ENCODE results near the gene LGALS7B. TPM values are rescaled to one million over a fixed set of nuclear protein-coding genes. Genes with fewer than 3 reads are reported as not detected.
A peak's percentile ranks its signal among the peaks of the same experiment; 100 is the strongest.
"Not testable (repeated sequence)": the region's sequence is repeated elsewhere in the genome, so short reads cannot be mapped to it uniquely, and the experiment has no call there.

LGALS7B gene
- total RNA-seq, 1 donor from 2014 or later: 3.2 TPM

DNA sequence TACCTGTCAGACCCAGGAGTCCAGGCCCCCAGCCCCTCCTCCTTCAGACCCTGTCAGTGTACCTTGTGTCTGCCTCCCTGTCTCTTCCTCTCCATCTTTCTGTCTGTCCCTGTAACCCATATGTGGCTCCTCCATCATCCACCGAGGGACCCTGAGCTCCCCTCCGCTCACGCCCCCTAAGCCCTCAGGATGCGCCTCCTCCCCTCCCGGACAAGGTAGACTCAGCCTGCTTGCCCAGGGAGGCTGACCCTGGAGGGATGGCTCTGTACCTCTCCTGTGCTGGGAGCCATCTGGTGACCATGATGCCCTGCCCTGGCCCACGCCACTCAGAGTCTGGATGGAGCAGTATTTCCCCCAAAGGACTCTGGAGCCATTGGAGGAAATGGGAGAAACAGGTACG, 43.7 kb upstream of the LGALS7B start:
- Histone ChIP-seq H3K36me3 (no peaks in the 10 kb centered on the region), H3K9me3 (no peaks in the 10 kb centered on the region), H3K27me3 (no peaks in the 10 kb centered on the region), H3K4me3 (no peak overlapping the region), H3K27ac (no peak overlapping the region), H3K4me1 (no peaks in the 10 kb centered on the region)
- no peak for DNase-seq
- TF ChIP-seq, protein P1, sequence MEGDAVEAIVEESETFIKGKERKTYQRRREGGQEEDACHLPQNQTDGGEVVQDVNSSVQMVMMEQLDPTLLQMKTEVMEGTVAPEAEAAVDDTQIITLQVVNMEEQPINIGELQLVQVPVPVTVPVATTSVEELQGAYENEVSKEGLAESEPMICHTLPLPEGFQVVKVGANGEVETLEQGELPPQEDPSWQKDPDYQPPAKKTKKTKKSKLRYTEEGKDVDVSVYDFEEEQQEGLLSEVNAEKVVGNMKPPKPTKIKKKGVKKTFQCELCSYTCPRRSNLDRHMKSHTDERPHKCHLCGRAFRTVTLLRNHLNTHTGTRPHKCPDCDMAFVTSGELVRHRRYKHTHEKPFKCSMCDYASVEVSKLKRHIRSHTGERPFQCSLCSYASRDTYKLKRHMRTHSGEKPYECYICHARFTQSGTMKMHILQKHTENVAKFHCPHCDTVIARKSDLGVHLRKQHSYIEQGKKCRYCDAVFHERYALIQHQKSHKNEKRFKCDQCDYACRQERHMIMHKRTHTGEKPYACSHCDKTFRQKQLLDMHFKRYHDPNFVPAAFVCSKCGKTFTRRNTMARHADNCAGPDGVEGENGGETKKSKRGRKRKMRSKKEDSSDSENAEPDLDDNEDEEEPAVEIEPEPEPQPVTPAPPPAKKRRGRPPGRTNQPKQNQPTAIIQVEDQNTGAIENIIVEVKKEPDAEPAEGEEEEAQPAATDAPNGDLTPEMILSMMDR (IDR thresholded peaks at IDR 0.05): no peak
- peak; percentile 40 for ATAC-seq
- intact Hi-C loops (cut with DNase I): no loop called here

DNA sequence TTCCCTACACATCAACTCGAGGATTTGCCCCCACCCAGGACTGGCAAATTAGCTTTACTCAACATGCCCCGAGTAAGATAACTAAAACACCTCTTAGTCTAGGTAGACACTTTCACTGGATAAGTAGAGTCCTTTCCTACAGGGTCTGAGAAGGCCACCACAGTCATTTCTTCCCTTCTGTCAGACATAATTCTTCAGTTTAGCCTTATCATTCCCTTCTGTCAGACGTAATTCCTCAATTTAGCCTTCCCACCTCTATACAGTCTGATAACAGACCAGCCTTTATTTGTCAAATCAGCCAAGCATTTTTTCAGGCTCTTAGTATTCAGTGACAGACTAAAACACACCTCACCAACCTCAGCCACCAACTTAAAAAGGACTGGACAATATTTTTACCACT, 35.2 kb upstream of the LGALS7B start:
- H3K4me1 ChIP-seq; H3K27ac ChIP-seq; H3K36me3 ChIP-seq; intact Hi-C loops (cut with DNase I); H3K27me3 ChIP-seq; H3K4me3 ChIP-seq; DNase-seq; H3K9me3 ChIP-seq; ATAC-seq: not testable (repeated sequence)

DNA sequence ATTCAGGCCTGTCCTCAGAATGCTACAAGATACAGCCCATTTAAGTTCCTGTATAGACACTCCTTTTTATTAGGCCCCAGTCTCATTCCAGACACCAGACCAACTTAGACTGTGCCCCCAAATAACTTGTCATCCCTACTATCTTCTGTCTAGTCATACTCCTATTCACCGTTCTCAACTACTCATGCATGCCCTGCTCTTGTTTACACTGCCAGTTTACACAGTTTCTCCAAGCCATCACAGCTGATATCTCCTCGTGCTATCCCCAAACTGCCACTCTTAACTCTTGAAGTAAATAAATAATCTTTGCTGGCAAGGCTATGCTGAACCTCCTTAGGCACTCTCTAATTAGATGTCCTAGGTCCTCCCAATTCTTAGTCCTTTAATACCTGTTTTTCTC, 34.8 kb upstream of the LGALS7B start:
- H3K27me3 ChIP-seq; H3K9me3 ChIP-seq; H3K27ac ChIP-seq; H3K4me1 ChIP-seq; ATAC-seq; H3K4me3 ChIP-seq; intact Hi-C loops (cut with DNase I); H3K36me3 ChIP-seq; DNase-seq: not testable (repeated sequence)

DNA sequence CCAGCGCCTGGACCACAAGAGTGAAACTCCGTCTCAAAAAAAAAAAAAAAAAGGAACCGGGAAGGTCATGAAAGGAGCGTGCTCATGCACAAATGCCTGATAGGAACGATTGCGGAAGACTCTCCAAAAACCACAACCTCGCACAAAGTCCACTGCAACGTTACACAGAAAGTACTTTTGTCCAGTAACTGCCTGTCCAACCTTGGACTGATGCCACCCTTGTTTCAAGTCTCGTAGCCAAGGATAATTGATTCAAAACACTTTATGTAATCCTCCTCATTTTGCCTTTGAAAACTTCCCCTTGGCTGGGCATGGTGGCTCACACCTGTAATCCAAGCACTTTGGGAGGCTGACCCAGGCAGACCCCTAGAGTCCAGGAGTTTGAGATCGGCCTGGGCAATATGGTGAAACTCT, 29.4 kb upstream of the LGALS7B start:
- ATAC-seq (peak; percentile 97), DNase-seq (no peak)
- TF ChIP-seq, protein P1 (IDR thresholded peaks at IDR 0.05): no peak
- intact Hi-C loops (cut with DNase I): no loop called here
- Histone ChIP-seq H3K9me3 (no peaks in the 10 kb centered on the region), H3K4me3 (no peak overlapping the region), H3K4me1 (no peaks in the 10 kb centered on the region), H3K27me3 (no peaks in the 10 kb centered on the region), H3K27ac (peak overlapping the region; percentile 65), H3K36me3 (no peaks in the 10 kb centered on the region)

DNA sequence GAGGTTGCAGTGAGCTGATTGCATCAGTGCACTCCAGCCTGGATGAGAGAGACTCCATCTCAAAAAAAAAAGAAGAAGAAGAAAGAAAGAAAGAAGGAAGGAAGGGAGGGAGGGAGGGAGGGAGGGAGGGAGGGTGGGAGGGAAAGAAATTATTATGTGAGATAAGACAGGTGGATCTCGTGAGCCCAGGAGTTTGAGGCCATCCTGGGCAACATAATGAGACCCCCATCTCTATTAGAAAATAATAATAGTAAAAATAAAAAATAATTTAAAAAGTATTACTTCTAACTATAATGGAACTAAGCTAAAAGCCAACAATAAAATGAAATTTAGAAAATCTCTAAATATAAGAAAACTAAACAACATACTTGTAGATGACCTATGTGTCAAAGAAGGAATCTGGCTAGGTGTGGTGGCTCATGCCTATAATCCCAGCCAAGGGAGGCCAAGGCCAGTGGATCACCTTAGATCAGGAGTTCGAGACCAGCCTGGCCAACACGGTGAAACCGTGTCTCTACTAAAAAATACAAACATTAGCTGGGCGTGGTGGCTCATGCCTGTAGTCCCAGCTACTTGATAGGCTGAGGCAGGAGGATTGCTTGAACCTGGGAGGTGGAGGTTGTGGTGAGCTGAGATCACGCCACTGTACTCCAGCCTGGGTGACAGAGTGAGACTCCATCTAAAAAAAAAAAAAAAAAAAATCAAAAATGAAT, 28.0 kb upstream of the LGALS7B start:
- H3K27ac ChIP-seq; H3K4me1 ChIP-seq; intact Hi-C loops (cut with DNase I); H3K9me3 ChIP-seq; ATAC-seq; H3K36me3 ChIP-seq; H3K4me3 ChIP-seq; H3K27me3 ChIP-seq; DNase-seq: not testable (repeated sequence)

DNA sequence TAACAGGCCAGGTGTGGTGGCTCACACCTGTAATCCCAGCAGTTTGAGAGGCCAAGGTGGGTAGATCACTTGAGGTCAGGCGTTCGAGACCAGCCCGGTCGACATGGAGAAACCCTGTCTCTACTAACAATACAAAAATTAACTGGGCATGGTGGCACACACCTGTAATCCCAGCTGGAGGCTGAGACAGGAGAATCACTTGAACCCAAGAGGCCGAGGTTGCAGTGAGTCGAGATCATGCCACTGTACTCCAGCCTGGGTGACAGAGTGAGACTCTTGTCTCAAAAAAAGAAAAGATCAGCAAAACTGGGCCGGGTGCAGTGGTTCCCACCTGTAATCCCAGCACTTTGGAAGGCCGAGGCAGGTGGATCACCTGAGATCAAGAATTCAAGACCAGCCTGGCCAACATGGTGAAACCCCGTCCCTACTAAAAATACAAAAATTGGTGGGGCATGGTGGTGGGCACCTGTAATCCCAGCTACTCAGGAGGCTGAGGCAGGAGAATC, 27.1 kb upstream of the LGALS7B start:
- H3K9me3 ChIP-seq; H3K36me3 ChIP-seq; DNase-seq; H3K27me3 ChIP-seq; H3K4me1 ChIP-seq; H3K4me3 ChIP-seq; H3K27ac ChIP-seq; intact Hi-C loops (cut with DNase I); ATAC-seq: not testable (repeated sequence)

DNA sequence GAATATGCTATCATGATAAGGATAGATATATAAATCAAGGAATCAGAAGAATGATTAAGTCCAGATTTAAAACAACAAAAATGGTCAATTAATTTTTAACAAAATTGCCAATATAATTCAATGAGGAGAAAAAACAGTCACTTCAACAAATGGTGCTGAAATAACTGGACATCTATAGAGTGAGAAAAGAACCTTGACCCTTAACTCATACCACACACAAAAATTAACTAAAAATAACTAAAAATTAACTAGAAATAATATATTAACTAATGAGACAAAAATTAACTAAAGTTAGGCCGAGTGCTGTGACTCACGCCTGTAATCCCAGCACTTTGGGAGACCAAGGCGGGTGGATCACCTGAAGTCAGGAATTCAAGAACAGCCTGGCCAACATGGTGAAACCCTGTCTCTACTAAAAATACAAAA, 25.2 kb upstream of the LGALS7B start:
- ATAC-seq: no peak
- H3K27ac ChIP-seq: no peak overlapping the region
- no peaks in the 10 kb centered on the region for H3K9me3 ChIP-seq
- intact Hi-C loops (cut with DNase I): no loop called here
- H3K4me1 ChIP-seq: no peaks in the 10 kb centered on the region
- no peaks in the 10 kb centered on the region for H3K36me3 ChIP-seq
- H3K27me3 ChIP-seq: no peaks in the 10 kb centered on the region
- DNase-seq: no peak
- H3K4me3 ChIP-seq: no peak overlapping the region
- TF ChIP-seq, protein P1 (IDR thresholded peaks at IDR 0.05): no peak

DNA sequence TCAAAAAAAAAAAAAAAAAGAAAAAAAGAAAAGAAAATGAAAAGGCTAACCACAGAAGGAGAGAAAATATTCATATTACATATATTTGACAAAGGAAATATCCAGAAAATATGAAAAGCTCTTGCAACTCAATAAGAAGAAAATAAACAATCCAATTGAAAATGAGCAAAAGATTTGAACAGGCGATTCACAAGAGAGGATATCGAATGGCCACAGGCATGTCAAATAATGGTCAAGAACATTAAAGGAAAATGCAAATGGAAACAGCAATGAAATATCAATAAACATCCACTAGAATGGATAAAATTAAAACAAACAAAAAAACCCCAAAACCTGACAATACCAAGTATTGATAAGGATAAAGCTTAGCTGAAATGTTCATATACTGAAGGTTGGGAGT, 23.8 kb upstream of the LGALS7B start:
- Histone ChIP-seq H3K9me3 (no peaks in the 10 kb centered on the region), H3K27ac (no peak overlapping the region), H3K27me3 (no peaks in the 10 kb centered on the region), H3K4me3 (no peak overlapping the region), H3K36me3 (no peaks in the 10 kb centered on the region), H3K4me1 (peaks cover 8% of the 10 kb centered on the region)
- no peak for DNase-seq
- TF ChIP-seq, protein P1 (IDR thresholded peaks at IDR 0.05): no peak
- intact Hi-C loops (cut with DNase I): no loop called here
- ATAC-seq: no peak
